ENCODE results near the gene MIB1.
"Not testable (repeated sequence)": the region's sequence is repeated elsewhere in the genome, so short reads cannot be mapped to it uniquely, and the experiment has no call there.

The MIB1 gene

DNA sequence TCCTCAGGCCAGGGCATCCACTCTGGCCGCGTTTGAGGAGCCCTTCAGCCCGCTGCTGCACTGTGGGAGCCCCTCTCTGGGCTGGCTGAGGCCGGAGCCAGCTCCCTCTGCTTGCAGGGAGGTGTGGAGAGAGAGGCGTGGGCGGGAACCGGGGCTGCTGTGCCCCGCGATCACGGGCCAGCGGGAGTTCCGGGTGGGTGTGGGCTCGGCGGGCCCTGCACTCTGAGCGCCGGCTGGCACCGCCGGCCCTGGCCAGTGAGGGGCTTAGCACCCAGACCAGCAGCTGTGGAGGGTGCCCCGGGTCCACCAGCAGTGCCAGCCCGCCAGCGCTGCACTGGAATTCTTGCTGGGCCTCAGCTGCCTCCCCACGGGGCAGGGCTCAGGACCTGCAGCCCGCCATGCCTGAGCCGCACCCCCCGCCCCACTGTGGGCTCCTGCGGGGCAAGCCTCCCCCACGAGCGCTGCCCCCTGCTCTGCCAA lies 34.2 kb upstream of the MIB1 start:
- CTCF ChIA-PET = no interaction called here
- POLR2A ChIA-PET = interaction anchor here (2.5 kb wide), 1 partner anchor 34 kb away, joined by 7 read pairs; the partner anchor contains the start of gene MIB1

DNA sequence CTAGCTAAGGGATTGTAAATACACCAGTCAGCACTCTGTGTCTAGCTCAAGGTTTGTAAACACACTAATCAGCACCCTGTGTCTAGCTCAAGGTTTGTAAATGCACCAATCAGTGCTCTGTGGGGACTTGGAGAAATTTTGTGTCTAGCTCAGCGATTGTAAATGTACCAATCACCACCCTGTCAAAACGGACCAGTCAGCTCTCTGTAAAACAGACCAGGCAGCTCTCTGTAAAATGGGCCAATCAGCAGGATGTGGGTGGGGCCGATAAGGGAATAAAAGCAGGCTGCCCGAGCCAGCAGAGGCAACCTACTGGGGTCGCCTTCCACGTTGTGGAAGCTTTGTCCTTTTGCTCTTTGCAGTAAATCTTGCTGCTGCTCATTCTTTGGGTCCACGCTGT lies 33.5 kb upstream of the MIB1 start:
- POLR2A ChIA-PET = interaction anchor here (2.5 kb wide), 1 partner anchor 33 kb away, joined by 7 read pairs; the partner anchor contains the start of gene MIB1
- CTCF ChIA-PET; DNase-seq (ENCODE audit: extremely low spot score): not testable (repeated sequence)

More for the DNA sequence above, 34.2 kb upstream of the MIB1 start:
- no peak for DNase-seq (ENCODE audit: extremely low spot score)
- TF ChIP-seq ARNT (IDR thresholded peaks at IDR 0.05) (no peak), CTBP1 (IDR thresholded peaks at IDR 0.05; ENCODE audit: borderline replicate concordance) (no peak), HDGF (IDR thresholded peaks at IDR 0.05; ENCODE audit: borderline replicate concordance) (no peak), SUZ12 (IDR thresholded peaks at IDR 0.05) (no peak), SP1 (IDR thresholded peaks at IDR 0.05) (no peak), FOXA1 (IDR thresholded peaks at IDR 0.05) (no peak), FOXM1 (IDR thresholded peaks at IDR 0.05; ENCODE audit: borderline replicate concordance) (no peak), ZNF384 (IDR thresholded peaks at IDR 0.05) (no peak), BHLHE40 (IDR thresholded peaks at IDR 0.05; ENCODE audit: borderline replicate concordance) (no peak), NFRKB (IDR thresholded peaks at IDR 0.05) (no peak), FOXK2 (IDR thresholded peaks at IDR 0.05) (no peak), L3MBTL2 (conservative IDR thresholded peaks at IDR 0.05) (no peak), LEF1 (IDR thresholded peaks at IDR 0.05; ENCODE audit: borderline replicate concordance) (no peak), TARDBP (IDR thresholded peaks at IDR 0.05) (no peak), ELF4 (IDR thresholded peaks at IDR 0.05) (no peak)
- TF ChIP-seq, protein P1, sequence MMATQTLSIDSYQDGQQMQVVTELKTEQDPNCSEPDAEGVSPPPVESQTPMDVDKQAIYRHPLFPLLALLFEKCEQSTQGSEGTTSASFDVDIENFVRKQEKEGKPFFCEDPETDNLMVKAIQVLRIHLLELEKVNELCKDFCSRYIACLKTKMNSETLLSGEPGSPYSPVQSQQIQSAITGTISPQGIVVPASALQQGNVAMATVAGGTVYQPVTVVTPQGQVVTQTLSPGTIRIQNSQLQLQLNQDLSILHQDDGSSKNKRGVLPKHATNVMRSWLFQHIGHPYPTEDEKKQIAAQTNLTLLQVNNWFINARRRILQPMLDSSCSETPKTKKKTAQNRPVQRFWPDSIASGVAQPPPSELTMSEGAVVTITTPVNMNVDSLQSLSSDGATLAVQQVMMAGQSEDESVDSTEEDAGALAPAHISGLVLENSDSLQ (IDR thresholded peaks at IDR 0.05) = no peak

DNA sequence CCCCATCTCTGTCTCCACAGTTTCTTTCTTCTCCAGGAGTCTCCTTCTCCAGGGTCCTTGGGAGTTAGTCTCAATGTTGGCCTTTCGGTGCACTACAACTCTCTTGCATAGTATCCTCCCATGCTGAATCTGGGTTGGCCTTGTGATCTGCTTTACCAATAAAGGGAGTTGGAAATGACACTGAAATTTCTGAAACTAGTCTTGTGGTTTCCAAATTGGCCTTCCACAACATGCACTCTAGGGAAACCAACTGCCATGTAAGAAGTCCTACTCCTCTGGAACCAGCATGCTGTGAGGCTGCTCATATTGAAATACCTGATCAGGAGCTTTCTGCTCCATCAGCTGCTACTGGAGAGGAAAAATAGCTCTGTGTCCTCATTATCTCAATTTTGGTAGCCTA lies 26.1 kb upstream of the MIB1 start:
- DNase-seq (ENCODE audit: extremely low spot score) = no peak
- POLR2A ChIA-PET = no interaction called here
- TF ChIP-seq L3MBTL2 (conservative IDR thresholded peaks at IDR 0.05) = no peak
- TF ChIP-seq NFRKB (IDR thresholded peaks at IDR 0.05) = no peak
- no peak for TF ChIP-seq SP1 (IDR thresholded peaks at IDR 0.05)
- CTCF ChIA-PET = interaction anchor here (0.5 kb wide), 1 partner anchor 17 kb away, joined by 3 read pairs; no protein-coding TSS in a partner anchor

DNA sequence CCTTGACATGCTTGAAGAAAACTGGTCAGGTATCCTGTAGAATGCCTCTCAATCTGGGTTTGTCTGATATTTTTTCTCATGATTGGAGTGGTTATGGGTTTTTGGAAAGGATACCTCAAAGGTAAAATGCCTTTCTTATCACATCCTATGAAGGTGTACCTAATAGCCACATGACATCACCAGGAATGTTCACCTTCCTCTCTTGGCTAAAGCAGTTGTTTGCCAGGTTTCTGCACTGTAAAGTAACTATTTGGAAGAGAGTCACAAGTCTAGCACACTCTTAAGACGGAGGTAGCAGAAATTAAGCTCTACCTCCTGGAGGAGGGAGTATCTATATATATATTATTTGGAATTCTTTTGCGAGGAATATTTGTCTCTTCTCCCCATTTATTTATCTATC lies 17.9 kb upstream of the MIB1 start:
- ChIA-PET CTCF (no interaction called here), POLR2A (interaction anchor here (1.1 kb wide), 1 partner anchor 18 kb away, joined by 5 read pairs; the partner anchor contains the start of gene MIB1)
- TF ChIP-seq FOXA1 (IDR thresholded peaks at IDR 0.05) = no peak
- TF ChIP-seq BHLHE40 (IDR thresholded peaks at IDR 0.05; ENCODE audit: borderline replicate concordance) = no peak
- TF ChIP-seq ELF4 (IDR thresholded peaks at IDR 0.05) = no peak
- TF ChIP-seq, protein P1 (IDR thresholded peaks at IDR 0.05) = no peak
- TF ChIP-seq NFRKB (IDR thresholded peaks at IDR 0.05) = no peak
- no peak for TF ChIP-seq L3MBTL2 (conservative IDR thresholded peaks at IDR 0.05)
- no peak for TF ChIP-seq FOXK2 (IDR thresholded peaks at IDR 0.05)
- TF ChIP-seq HDGF (IDR thresholded peaks at IDR 0.05; ENCODE audit: borderline replicate concordance) = no peak
- no peak for TF ChIP-seq TARDBP (IDR thresholded peaks at IDR 0.05)
- no peak for TF ChIP-seq SUZ12 (IDR thresholded peaks at IDR 0.05)
- TF ChIP-seq LEF1 (IDR thresholded peaks at IDR 0.05; ENCODE audit: borderline replicate concordance) = no peak
- DNase-seq (ENCODE audit: extremely low spot score) = no peak

- no peak for DNase-seq (ENCODE audit: extremely low spot score)
- ChIA-PET CTCF (no interaction called here), POLR2A (interaction anchor here (0.7 to 3.7 kb wide), 4 partner anchors 9 to 21 kb away, joined by 3 to 14 read pairs (median 4); partner anchors contain the start of genes ABHD3 and MIB1)
- TF ChIP-seq NFRKB (IDR thresholded peaks at IDR 0.05) (no peak), CTBP1 (IDR thresholded peaks at IDR 0.05; ENCODE audit: borderline replicate concordance) (no peak), FOXK2 (IDR thresholded peaks at IDR 0.05) (no peak), SP1 (IDR thresholded peaks at IDR 0.05) (no peak), FOXA1 (IDR thresholded peaks at IDR 0.05) (no peak), L3MBTL2 (conservative IDR thresholded peaks at IDR 0.05) (no peak), ARNT (IDR thresholded peaks at IDR 0.05) (no peak)
These were observed 15.4 kb upstream of the MIB1 start for GRCh38 chr18:21725201-21725600.

GRCh38 chr18:21727702-21728101 lies 12.9 kb upstream of the MIB1 start:
- ChIA-PET CTCF (no interaction called here), POLR2A (interaction anchor here (1.6 to 3.7 kb wide), 2 partner anchors 12 to 24 kb away, joined by 3 to 14 read pairs; partner anchors contain the start of gene MIB1)
- no peak for DNase-seq (ENCODE audit: extremely low spot score)
- TF ChIP-seq L3MBTL2 (conservative IDR thresholded peaks at IDR 0.05) = no peak
- no peak for TF ChIP-seq ELF4 (IDR thresholded peaks at IDR 0.05)
- TF ChIP-seq NFRKB (IDR thresholded peaks at IDR 0.05) = no peak
- TF ChIP-seq FOXK2 (IDR thresholded peaks at IDR 0.05) = no peak
- TF ChIP-seq TARDBP (IDR thresholded peaks at IDR 0.05) = no peak

GRCh38 chr18:21733011-21733410 lies 7.6 kb upstream of the MIB1 start:
- POLR2A ChIA-PET = no interaction called here
- TF ChIP-seq CTBP1 (IDR thresholded peaks at IDR 0.05; ENCODE audit: borderline replicate concordance) (no peak), FOXA1 (IDR thresholded peaks at IDR 0.05) (no peak), BHLHE40 (IDR thresholded peaks at IDR 0.05; ENCODE audit: borderline replicate concordance) (no peak), SUZ12 (IDR thresholded peaks at IDR 0.05) (no peak), ZNF384 (IDR thresholded peaks at IDR 0.05) (no peak), FOXM1 (IDR thresholded peaks at IDR 0.05; ENCODE audit: borderline replicate concordance) (no peak)
- TF ChIP-seq, protein P1 (IDR thresholded peaks at IDR 0.05) = no peak
- CTCF ChIA-PET = no interaction called here
- no peak for DNase-seq (ENCODE audit: extremely low spot score)
